MM.1S (cell line): ENCODE results near the gene HOXD9.

ENCODE experiments used
- CTCF ChIP-seq: fragments of 300-600 bp; sonication (generic); IDR thresholded peaks from 2 replicates; pipeline ENCODE4 v1.5.1; 2016; ENCODE audit warnings: antibody characterized with exemption, low read length, mixed read lengths
- EZH2 ChIP-seq: fragments of 300-600 bp; sonication (generic); optimal IDR thresholded peaks from 2 replicates; pipeline ENCODE3; 2017; ENCODE audit warnings: low read depth, mild to moderate bottlenecking, antibody characterized with exemption, low read length, mixed read lengths
- EZH2phosphoT487 ChIP-seq: fragments of 300-600 bp; sonication (generic); IDR thresholded peaks from 2 replicates; pipeline ENCODE4 v1.6.1; 2018; ENCODE audit warnings: antibody characterized with exemption, low read length

- TF ChIP-seq EZH2phosphoT487 (no peak), CTCF (no peak), EZH2 (no peak)
Observed at GRCh38 chr2:176105730-176106580, 16.6 kb upstream of the HOXD9 start.
